ENCODE measurements around the gene SECISBP2L.

Gene SECISBP2L

DNA sequence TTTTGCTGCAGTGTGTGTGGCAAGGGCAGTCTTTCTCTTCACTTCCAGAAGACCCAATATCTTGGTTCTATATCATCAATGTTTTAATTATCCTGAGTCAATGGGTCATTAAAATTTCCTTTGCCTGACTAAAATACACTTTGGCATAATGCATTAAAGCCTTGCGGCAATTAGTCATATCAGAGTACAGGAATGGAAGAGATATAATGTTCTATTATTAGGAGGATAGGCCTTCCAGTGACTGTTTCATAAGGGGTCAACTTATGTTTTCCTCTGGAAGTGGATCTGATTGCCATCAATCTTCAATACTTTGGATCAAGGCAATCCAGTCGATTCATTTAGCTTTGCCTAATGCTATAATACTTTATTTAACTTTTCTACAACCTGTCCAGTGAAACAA lies 9.4 kb upstream of the SECISBP2L start:
- no peak for TF ChIP-seq ZFX (IDR thresholded peaks at IDR 0.05)
- TF ChIP-seq CTCF (conservative IDR thresholded peaks at IDR 0.05), result no peak
- H3K27ac ChIP-seq, result no peak overlapping the region

DNA sequence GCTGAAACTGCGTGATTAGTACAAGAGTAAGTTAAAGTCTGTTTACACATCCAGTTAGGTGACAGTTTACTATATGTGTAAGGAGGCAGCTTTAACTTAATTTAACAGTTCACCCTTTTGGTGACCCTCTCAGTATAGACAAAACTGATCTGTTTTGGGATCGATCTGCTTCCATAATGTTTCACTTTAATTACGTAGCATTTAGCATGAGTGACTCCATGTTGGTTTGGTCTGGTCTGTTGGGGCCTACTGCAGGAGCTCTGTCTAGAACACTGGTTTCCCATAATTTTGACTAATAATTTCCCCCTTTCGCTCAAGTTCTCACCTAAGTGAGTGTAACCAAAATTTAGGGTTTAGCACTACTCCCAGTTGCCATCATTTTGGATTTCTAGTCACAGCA lies 6.4 kb upstream of the SECISBP2L start:
- H3K27ac ChIP-seq, result no peak overlapping the region
- no peak for TF ChIP-seq CTCF (conservative IDR thresholded peaks at IDR 0.05)
- TF ChIP-seq ZFX (IDR thresholded peaks at IDR 0.05), result no peak

- no peak for TF ChIP-seq ZFX (IDR thresholded peaks at IDR 0.05)
- no peak for TF ChIP-seq CTCF (conservative IDR thresholded peaks at IDR 0.05)
- H3K27ac ChIP-seq, result no peak overlapping the region
Measured at GRCh38 chr15:49047456-49047855, 1.2 kb upstream of the SECISBP2L start.

DNA sequence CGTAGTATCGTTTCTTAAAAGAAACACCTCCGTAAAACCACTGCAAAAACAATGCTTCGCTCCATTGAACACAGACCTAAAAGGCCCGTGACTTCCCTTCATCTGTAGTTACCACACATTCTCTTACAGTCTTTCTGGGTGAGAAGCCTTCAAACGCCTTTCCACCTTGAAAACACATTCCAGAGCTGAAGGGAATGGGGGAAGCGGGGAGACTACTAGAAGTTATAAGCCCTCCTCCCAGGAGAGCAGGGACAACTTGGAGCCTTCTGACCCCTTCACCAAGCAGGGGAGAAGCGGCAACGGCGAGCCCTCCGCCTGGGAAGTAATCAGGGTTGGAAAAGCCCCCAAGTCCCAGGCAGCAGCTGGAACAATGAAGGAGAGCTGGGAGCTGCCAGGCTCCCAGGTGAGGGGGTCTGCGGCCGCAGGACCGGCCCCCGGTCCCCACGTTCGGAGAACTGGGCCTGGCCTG lies 461 bp downstream of the SECISBP2L start:
- peak overlapping the region; percentile 83 for H3K27ac ChIP-seq
- no peak for TF ChIP-seq CTCF (conservative IDR thresholded peaks at IDR 0.05)
- no peak for TF ChIP-seq ZFX (IDR thresholded peaks at IDR 0.05)

DNA sequence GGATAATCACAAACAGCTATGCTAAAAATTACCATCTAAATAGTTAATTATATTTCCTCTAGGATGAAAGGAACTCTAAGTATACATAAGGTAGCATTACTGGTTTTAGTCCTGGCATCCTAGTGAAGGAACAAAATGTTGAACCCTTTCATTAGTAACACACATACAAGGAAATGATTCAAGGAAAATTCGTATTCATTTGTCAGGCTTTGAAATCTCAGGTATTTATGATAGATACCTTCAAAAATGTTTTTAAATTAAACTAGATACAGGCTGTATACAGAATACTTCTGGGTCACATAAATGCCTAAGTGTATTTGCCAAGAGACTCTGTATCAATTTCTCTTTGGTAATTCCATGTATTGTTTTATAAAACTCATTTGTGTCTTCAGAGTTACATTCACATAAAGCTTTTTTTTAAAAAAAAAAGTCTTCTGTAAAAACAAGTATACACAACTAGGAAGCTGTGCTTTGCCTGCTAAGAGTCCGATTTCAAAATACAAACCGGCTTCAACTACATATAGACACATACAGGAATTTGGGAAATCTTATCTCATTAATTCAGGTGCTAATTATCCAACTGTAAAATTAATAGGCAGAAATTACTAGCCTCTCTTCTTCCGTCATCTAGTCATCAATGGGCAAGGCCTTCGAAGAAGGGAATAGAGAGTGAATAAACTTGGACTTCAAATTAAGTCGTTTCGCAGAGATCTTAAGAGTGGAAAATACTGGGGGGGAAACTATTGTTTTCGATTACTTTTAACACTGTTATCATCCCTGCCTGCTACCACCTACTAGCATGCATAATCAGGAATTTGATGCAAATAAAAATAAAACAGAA lies 1.3 kb downstream of the SECISBP2L start:
- TF ChIP-seq CTCF (conservative IDR thresholded peaks at IDR 0.05), result no peak
- no peak for TF ChIP-seq ZFX (IDR thresholded peaks at IDR 0.05)
- no peak overlapping the region for H3K27ac ChIP-seq

DNA sequence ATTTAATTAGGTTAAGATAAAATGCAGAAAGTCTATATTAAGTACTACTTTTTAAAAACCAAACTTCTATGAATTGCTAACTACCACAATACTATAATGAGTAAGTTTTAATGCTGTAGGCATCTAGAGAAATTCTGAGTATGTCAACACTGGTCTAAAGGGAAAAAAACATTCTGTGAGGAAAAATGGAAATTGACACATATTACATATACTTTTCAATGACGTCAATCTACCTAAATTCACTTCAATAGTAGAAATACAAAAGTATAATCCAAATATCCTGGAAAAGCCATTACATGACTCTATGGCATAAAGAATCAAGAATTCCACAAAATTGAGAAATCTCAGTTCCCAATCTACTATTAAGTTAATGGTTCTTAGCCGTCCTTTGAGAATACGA lies 2.2 kb downstream of the SECISBP2L start:
- H3K27ac ChIP-seq, result no peak overlapping the region
- no peak for TF ChIP-seq ZFX (IDR thresholded peaks at IDR 0.05)

DNA sequence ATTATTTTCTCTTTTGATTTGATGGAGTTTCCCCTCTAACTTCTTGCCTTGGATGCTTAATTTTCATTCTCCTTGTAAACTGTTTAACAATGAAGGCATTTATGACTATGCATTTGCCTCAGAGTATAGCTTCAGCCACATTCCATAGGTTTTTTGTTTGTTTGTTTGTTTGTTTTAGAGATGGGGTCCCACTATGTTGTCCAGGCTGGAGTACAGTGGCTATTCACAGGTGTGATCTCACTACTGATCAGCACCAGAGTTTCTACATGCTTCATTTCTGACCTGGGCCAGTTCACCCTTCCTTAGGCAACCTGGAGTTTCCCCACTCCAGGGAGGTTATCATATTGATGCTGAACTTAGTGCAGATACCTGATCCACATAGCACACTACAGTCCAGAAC lies 4.1 kb downstream of the SECISBP2L start:
- TF ChIP-seq ZFX (IDR thresholded peaks at IDR 0.05) (no peak), CTCF (conservative IDR thresholded peaks at IDR 0.05) (no peak)
- peak overlapping the region; percentile 43; the same call in 1 of the 2 replicates for H3K27ac ChIP-seq

DNA sequence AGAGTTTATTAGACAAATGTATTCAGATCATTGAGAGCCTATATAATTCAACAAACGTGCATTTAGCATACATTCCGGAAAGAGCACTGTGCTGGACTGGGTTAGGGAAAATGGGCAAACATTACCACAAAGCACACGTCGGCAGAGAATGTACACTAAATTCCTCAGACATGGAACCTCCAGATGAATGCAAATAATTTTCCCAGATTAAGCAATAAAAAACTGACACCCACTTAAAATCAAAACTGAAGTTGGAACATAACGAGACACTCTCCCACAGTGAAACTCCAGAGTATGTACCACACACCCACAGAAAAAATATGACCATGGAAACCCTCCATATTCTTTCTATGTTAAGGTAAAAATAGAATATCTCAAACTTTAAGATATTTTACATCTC lies 4.8 kb downstream of the SECISBP2L start:
- no peak overlapping the region for H3K27ac ChIP-seq
- TF ChIP-seq ZFX (IDR thresholded peaks at IDR 0.05) (no peak), CTCF (conservative IDR thresholded peaks at IDR 0.05) (no peak)
